ENCODE data around the gene FAAP100. TPM values are rescaled to one million over a fixed set of nuclear protein-coding genes. Genes with fewer than 3 reads are reported as not detected.

FAAP100 gene
- total and polyA plus RNA-seq, 2 experiments from 2014 or later, result 51.2 to 65.6 TPM

GRCh38 chr17:81547614-81547982, 4.6 kb downstream of the FAAP100 start:
- H3K27ac ChIP-seq, result no peak overlapping the region
- peaks cover 21% of the 10 kb centered on the region for H3K36me3 ChIP-seq
- no peak for DNase-seq (ENCODE audit: low read depth in 1 of 2, low spot score in 1 of 2)
- no peak overlapping the region for H3K4me3 ChIP-seq
- H3K9me3 ChIP-seq (ENCODE audit: low read depth), result no peaks in the 10 kb centered on the region
- H3K4me1 ChIP-seq (ENCODE audit: low read depth), result peaks cover 4% of the 10 kb centered on the region
- TF ChIP-seq CTCF (IDR thresholded peaks at IDR 0.05; ENCODE audit: low read depth, low read length), result no peak
- no peaks in the 10 kb centered on the region for H3K27me3 ChIP-seq

- Histone ChIP-seq H3K4me1 (ENCODE audit: low read depth) (peaks cover 4% of the 10 kb centered on the region), H3K4me3 (no peak overlapping the region), H3K9me3 (ENCODE audit: low read depth) (no peaks in the 10 kb centered on the region), H3K36me3 (peaks cover 21% of the 10 kb centered on the region), H3K27me3 (no peaks in the 10 kb centered on the region), H3K27ac (no peak overlapping the region)
- DNase-seq (ENCODE audit: low read depth in 1 of 2, low spot score in 1 of 2), result no peak
- no peak for TF ChIP-seq CTCF (IDR thresholded peaks at IDR 0.05; ENCODE audit: low read depth, low read length)
These were observed 5.1 kb downstream of the FAAP100 start for GRCh38 chr17:81546906-81547613.

- H3K4me3 ChIP-seq, result no peak overlapping the region
- H3K27me3 ChIP-seq, result no peaks in the 10 kb centered on the region
- no peak for DNase-seq (ENCODE audit: low read depth in 1 of 2, low spot score in 1 of 2)
- H3K4me1 ChIP-seq (ENCODE audit: low read depth), result no peaks in the 10 kb centered on the region
- no peak for TF ChIP-seq CTCF (IDR thresholded peaks at IDR 0.05; ENCODE audit: low read depth, low read length)
- H3K9me3 ChIP-seq (ENCODE audit: low read depth), result no peaks in the 10 kb centered on the region
- H3K27ac ChIP-seq, result no peak overlapping the region
- H3K36me3 ChIP-seq, result peaks cover 25% of the 10 kb centered on the region
These were observed 6.8 kb downstream of the FAAP100 start for GRCh38 chr17:81545160-81545949.

GRCh38 chr17:81544281-81544974, 7.7 kb downstream of the FAAP100 start:
- peaks cover 21% of the 10 kb centered on the region for H3K36me3 ChIP-seq
- H3K4me3 ChIP-seq, result no peak overlapping the region
- TF ChIP-seq CTCF (IDR thresholded peaks at IDR 0.05; ENCODE audit: low read depth, low read length), result no peak
- no peaks in the 10 kb centered on the region for H3K4me1 ChIP-seq (ENCODE audit: low read depth)
- H3K9me3 ChIP-seq (ENCODE audit: low read depth), result no peaks in the 10 kb centered on the region
- H3K27ac ChIP-seq, result no peak overlapping the region
- H3K27me3 ChIP-seq, result no peaks in the 10 kb centered on the region
- DNase-seq (ENCODE audit: low read depth in 1 of 2, low spot score in 1 of 2), result no peak

GRCh38 chr17:81543756-81544155, 8.4 kb downstream of the FAAP100 start:
- no peak overlapping the region for H3K4me3 ChIP-seq
- H3K27ac ChIP-seq, result no peak overlapping the region
- H3K27me3 ChIP-seq, result no peaks in the 10 kb centered on the region
- no peak for TF ChIP-seq CTCF (IDR thresholded peaks at IDR 0.05; ENCODE audit: low read depth, low read length)
- no peak for DNase-seq (ENCODE audit: low read depth in 1 of 2, low spot score in 1 of 2)
- H3K9me3 ChIP-seq (ENCODE audit: low read depth), result no peaks in the 10 kb centered on the region
- H3K4me1 ChIP-seq (ENCODE audit: low read depth), result no peaks in the 10 kb centered on the region
- H3K36me3 ChIP-seq, result peaks cover 21% of the 10 kb centered on the region
